SK-N-SH treated with all-trans-retinoic acid at 6 μM for 48 hours (cell line): ENCODE results near the gene TMOD4.

Experiments used
- ATAC-seq: fragments of 200-7000 bp; cut with Tn5 transposase; 3 replicates; pipeline ENCODE4 v1.9.1; 2020; ENCODE audit warnings: mild to moderate bottlenecking, moderate library complexity
- ARNTL ChIP-seq: fragments of 450-650 bp; formaldehyde crosslinking; IDR thresholded peaks from 2 replicates; pipeline ENCODE4 v1.5.0; 2020; ENCODE audit warnings: low read depth, mild to moderate bottlenecking, moderate library complexity, borderline replicate concordance
- BACH2 ChIP-seq: fragments of 250-450 bp; sonication (Bioruptor Pico); IDR thresholded peaks from 2 replicates; pipeline ENCODE4 v1.9.0; 2021; ENCODE audit warnings: mild to moderate bottlenecking, borderline replicate concordance
- GLIS3 ChIP-seq: fragments of 250-450 bp; sonication (Bioruptor Pico); IDR thresholded peaks from 2 replicates; pipeline ENCODE4 v1.5.0; 2020; ENCODE audit warnings: mild to moderate bottlenecking, moderate library complexity
- PPARA ChIP-seq: fragments of 250-450 bp; sonication (Bioruptor Pico); IDR thresholded peaks from 2 replicates; pipeline ENCODE4 v1.5.0; 2020; ENCODE audit warnings: mild to moderate bottlenecking, borderline replicate concordance
- SNAI2 ChIP-seq: fragments of 250-450 bp; sonication (Bioruptor Pico); IDR thresholded peaks from 2 replicates; pipeline ENCODE4 v1.5.0; 2020; ENCODE audit warnings: mild to moderate bottlenecking, moderate library complexity
- TCF4 ChIP-seq: fragments of 250-450 bp; sonication (Bioruptor Pico); IDR thresholded peaks from 2 replicates; pipeline ENCODE4 v1.8.0; 2021; ENCODE audit warnings: mild to moderate bottlenecking, moderate library complexity, borderline replicate concordance

Gene TMOD4

DNA sequence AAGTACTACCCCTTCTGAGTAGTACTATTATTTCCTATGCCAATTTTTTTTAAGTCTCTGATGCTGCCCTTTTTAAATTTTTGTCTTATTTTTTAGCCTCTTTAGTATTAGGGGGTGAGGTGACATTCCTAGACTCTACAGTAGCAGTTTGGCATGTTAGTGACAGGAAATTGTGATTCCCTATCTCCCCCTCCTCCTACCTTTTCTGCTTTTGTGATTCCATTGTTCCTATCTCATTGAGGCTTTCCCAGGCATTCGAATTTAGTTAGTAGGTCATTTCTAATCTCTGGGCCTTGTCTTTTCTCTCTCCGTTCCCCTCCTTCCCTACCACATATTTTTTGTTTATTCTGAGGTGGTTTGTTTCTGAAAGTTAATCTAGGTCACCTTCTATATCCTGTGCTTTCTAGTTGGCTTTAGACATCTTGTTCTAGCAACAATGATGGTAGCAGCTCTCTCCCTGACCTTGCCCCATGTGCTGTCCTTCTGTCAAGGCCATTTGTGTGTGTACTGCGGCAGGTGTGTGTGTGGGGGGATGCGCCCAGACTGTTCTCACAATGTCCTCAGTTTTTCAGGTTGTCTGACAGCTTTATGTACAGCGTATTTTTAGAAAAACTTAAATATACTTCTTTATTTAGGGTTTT, 50.9 kb downstream of the TMOD4 start:
- TF ChIP-seq SNAI2 (CRISPR knock-in tag) (no peak), BACH2 (CRISPR knock-in tag) (no peak), TCF4 (CRISPR knock-in tag) (no peak), ARNTL (CRISPR knock-in tag) (no peak), GLIS3 (CRISPR knock-in tag) (no peak), PPARA (CRISPR knock-in tag) (no peak)
- no peak for ATAC-seq
